PC-9 (cell line): ENCODE results near the gene FGD6. TPM values are rescaled to one million over a fixed set of nuclear protein-coding genes. Genes with fewer than 3 reads are reported as not detected.

Source experiments
- BruUV-seq: library from RNA; stranded (reverse); fragments of 400-500 nt; replicated peaks from 2 replicates; lab custom pipeline; 2021; lab: Mats Ljungman, UMichigan
- CTCF ChIA-PET: fragments of 300-600 bp; sonication (Branson Sonifier 250); formaldehyde crosslinking; loops from one replicate; lab custom pipeline; 2022; ENCODE audit warnings: antibody characterized with exemption; lab: Charles Lee
- POLR2A ChIA-PET: fragments of 300-600 bp; sonication (Branson Sonifier 250); formaldehyde crosslinking; loops from one replicate; lab custom pipeline; 2022; ENCODE audit warnings: antibody characterized with exemption; ENCODE audit not compliant: unreplicated experiment; lab: Charles Lee
- DNase-seq, 2 experiments: peaks; one replicate each; pipeline versions ENCODE4 v3.0.0 to v3.0.0-alpha.2; 2015 to 2022; ENCODE audit warnings: mixed read lengths in 1 of 2
- H2AFZ ChIP-seq: fragments of 200-600 bp; sonication (generic); 2 replicates; pipeline ENCODE4 v1.8.1; 2017; ENCODE audit warnings: antibody characterized with exemption
- H3F3A ChIP-seq: fragments of 200-600 bp; sonication (generic); 2 replicates; pipeline ENCODE4 v1.8.1; 2017; ENCODE audit warnings: antibody characterized with exemption, mild to moderate bottlenecking, low read depth; ENCODE audit not compliant: insufficient read depth
- H3K27ac ChIP-seq: fragments of 200-600 bp; sonication (generic); 2 replicates; pipeline ENCODE4 v1.6.1; 2016; ENCODE audit warnings: mixed run types
- H3K27me3 ChIP-seq: fragments of 200-600 bp; sonication (generic); 2 replicates; pipeline ENCODE4 v1.6.1; 2016; ENCODE audit warnings: low read depth, mixed run types; ENCODE audit not compliant: insufficient read depth
- H3K36me3 ChIP-seq: fragments of 200-600 bp; sonication (generic); 2 replicates; pipeline ENCODE4 v1.6.1; 2016; ENCODE audit warnings: low read depth, mixed run types
- H3K4me1 ChIP-seq: fragments of 200-600 bp; sonication (generic); replicated peaks from 2 replicates; pipeline ENCODE4 v1.6.1; 2016; ENCODE audit warnings: mixed run types; ENCODE audit not compliant: insufficient read depth
- H3K4me2 ChIP-seq: fragments of 200-600 bp; sonication (generic); 2 replicates; pipeline ENCODE4 v1.6.1; 2017; ENCODE audit warnings: mixed run types
- H3K4me3 ChIP-seq: fragments of 200-600 bp; sonication (generic); 2 replicates; pipeline ENCODE4 v1.6.1; 2016; ENCODE audit warnings: mixed run types
- H3K79me2 ChIP-seq: fragments of 200-600 bp; sonication (generic); 2 replicates; pipeline ENCODE4 v1.6.1; 2017; ENCODE audit warnings: low read depth, mixed run types
- H3K9me2 ChIP-seq: fragments of 200-600 bp; sonication (generic); 2 replicates; pipeline ENCODE4 v1.8.1; 2017; ENCODE audit warnings: mild to moderate bottlenecking; ENCODE audit not compliant: insufficient read depth
- H3K9me3 ChIP-seq: fragments of 200-600 bp; sonication (generic); 2 replicates; pipeline ENCODE4 v1.8.1; 2016; ENCODE audit warnings: low read depth; ENCODE audit not compliant: insufficient read depth
- H4K20me1 ChIP-seq: fragments of 200-600 bp; sonication (generic); 2 replicates; pipeline ENCODE4 v1.8.1; 2017; ENCODE audit not compliant: insufficient read depth
- EZH2 ChIP-seq: fragments of 200-600 bp; sonication (generic); IDR thresholded peaks from 2 replicates; pipeline ENCODE4 v1.8.0; 2017; ENCODE audit warnings: antibody characterized with exemption, low read depth
- intact Hi-C: fragments of 100-400 bp; cut with micrococcal nuclease; formaldehyde crosslinking; loops from one replicate; pipeline ENCODE4 v1.10.0; 2022; ENCODE audit not compliant: unreplicated experiment
- total RNA-seq: library from RNA; stranded (reverse); gene quantifications from 2 replicates; pipeline ENCODE4 v1.2.3, GENCODE V29; 2021
- TF ChIP-seq, protein P1 (sequence below): fragments of 200-600 bp; sonication (generic); conservative IDR thresholded peaks from 2 replicates; pipeline ENCODE4 v1.6.1; 2017; ENCODE audit warnings: mixed run types, antibody characterized with exemption, mild to moderate bottlenecking, moderate library complexity

The FGD6 gene
- total RNA-seq, 1 experiment from 2014 or later, result 22.0 TPM

DNA sequence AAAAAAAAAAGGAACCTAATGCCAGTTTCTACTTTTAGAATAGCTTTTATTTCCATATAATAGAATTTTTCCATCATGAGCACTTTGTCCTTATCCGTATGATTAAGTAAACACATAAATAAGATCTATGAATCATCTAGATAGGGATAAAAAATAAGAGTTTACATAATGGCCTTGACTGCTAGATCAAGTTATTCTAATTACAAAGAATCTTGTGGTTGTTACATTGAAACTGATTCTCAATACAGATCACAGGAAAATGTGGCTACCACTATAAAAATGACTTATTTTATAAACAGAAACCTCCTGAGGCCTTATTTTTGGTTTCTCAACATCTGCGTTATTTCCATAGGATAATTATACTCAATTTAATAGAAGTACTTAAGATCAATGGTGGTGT is 179.4 kb downstream of the FGD6 start:
- no peak overlapping the region for H3K4me2 ChIP-seq
- no TSS peak for BruUV-seq
- no peak overlapping the region for H3K4me3 ChIP-seq
- no peaks in the 10 kb centered on the region for H3K27me3 ChIP-seq
- intact Hi-C loops, result no loop called here
- ChIA-PET POLR2A (no interaction called here), CTCF (interaction anchor here (0.7 kb wide), 1 partner anchor 649 kb away, joined by 9 read pairs; no protein-coding TSS in a partner anchor)
- no peak overlapping the region for H2AFZ ChIP-seq
- TF ChIP-seq, protein P1, sequence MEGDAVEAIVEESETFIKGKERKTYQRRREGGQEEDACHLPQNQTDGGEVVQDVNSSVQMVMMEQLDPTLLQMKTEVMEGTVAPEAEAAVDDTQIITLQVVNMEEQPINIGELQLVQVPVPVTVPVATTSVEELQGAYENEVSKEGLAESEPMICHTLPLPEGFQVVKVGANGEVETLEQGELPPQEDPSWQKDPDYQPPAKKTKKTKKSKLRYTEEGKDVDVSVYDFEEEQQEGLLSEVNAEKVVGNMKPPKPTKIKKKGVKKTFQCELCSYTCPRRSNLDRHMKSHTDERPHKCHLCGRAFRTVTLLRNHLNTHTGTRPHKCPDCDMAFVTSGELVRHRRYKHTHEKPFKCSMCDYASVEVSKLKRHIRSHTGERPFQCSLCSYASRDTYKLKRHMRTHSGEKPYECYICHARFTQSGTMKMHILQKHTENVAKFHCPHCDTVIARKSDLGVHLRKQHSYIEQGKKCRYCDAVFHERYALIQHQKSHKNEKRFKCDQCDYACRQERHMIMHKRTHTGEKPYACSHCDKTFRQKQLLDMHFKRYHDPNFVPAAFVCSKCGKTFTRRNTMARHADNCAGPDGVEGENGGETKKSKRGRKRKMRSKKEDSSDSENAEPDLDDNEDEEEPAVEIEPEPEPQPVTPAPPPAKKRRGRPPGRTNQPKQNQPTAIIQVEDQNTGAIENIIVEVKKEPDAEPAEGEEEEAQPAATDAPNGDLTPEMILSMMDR, result no peak
- no peak for TF ChIP-seq EZH2
- no peak overlapping the region for H3K27ac ChIP-seq
- H4K20me1 ChIP-seq, result no peaks in the 10 kb centered on the region; the same call in 1 of the 2 replicates
- no peaks in the 10 kb centered on the region for H3K9me2 ChIP-seq
- H3K79me2 ChIP-seq, result no peaks in the 10 kb centered on the region
- no peaks in the 10 kb centered on the region for H3K9me3 ChIP-seq
- H3K4me1 ChIP-seq, result no peaks in the 10 kb centered on the region
- no peaks in the 10 kb centered on the region for H3F3A ChIP-seq
- peaks cover 18% of the 10 kb centered on the region for H3K36me3 ChIP-seq
- DNase-seq, result no peak

GRCh38 chr12:95034750-95035149 is 182.5 kb downstream of the FGD6 start:
- no peaks in the 10 kb centered on the region for H4K20me1 ChIP-seq
- POLR2A ChIA-PET, result no interaction called here
- no peak overlapping the region for H3K4me2 ChIP-seq
- H3K79me2 ChIP-seq, result no peaks in the 10 kb centered on the region
- BruUV-seq, result no TSS peak
- H3K4me3 ChIP-seq, result no peak overlapping the region
- intact Hi-C loops, result no loop called here
- H2AFZ ChIP-seq, result no peak overlapping the region
- H3K36me3 ChIP-seq, result peaks cover 13% of the 10 kb centered on the region
- no peaks in the 10 kb centered on the region for H3K4me1 ChIP-seq
- no peaks in the 10 kb centered on the region for H3K9me2 ChIP-seq
- CTCF ChIA-PET, result no interaction called here
- no peaks in the 10 kb centered on the region for H3K27me3 ChIP-seq
- no peaks in the 10 kb centered on the region for H3K9me3 ChIP-seq
- TF ChIP-seq EZH2, result no peak
- TF ChIP-seq, protein P1, result no peak
- no peak for DNase-seq
- H3F3A ChIP-seq, result no peaks in the 10 kb centered on the region
- H3K27ac ChIP-seq, result no peak overlapping the region

Other genes with a start within 250 kb of the FGD6 start
- gene NDUFA12, start 213.8 kb downstream of the FGD6 start, total RNA-seq, result 86.4 and 108 TPM in 2 replicates
- 24.2 and 26.4 TPM in 2 replicates for gene NR2C1, start 143.8 kb downstream of the FGD6 start, total RNA-seq
- 35.2 and 46.8 TPM in 2 replicates for gene VEZT, start 340 bp upstream of the FGD6 start, total RNA-seq